ENCODE data around the gene RHOV.

The RHOV gene

GRCh38 chr15:40911693-40912092 is 37.7 kb upstream of the RHOV start:
- H3K36me3 ChIP-seq (ENCODE audit: control insufficient read depth, low read length) = no peaks in the 10 kb centered on the region
- no peaks in the 10 kb centered on the region for H3K79me2 ChIP-seq (ENCODE audit: control insufficient read depth, low read length)
- H4K20me1 ChIP-seq (ENCODE audit: control insufficient read depth, insufficient read depth, low read depth, low read length) = no peaks in the 10 kb centered on the region
- peaks cover 5% of the 10 kb centered on the region; the same call in 1 of the 2 replicates for H3K27me3 ChIP-seq (ENCODE audit: control insufficient read depth, low read length)
- no peaks in the 10 kb centered on the region for H3K9me2 ChIP-seq (replicated peaks; ENCODE audit: control insufficient read depth, low read length)
- peaks cover 10% of the 10 kb centered on the region for H3K4me1 ChIP-seq (ENCODE audit: control insufficient read depth, low read length)
- TF ChIP-seq, protein P1, sequence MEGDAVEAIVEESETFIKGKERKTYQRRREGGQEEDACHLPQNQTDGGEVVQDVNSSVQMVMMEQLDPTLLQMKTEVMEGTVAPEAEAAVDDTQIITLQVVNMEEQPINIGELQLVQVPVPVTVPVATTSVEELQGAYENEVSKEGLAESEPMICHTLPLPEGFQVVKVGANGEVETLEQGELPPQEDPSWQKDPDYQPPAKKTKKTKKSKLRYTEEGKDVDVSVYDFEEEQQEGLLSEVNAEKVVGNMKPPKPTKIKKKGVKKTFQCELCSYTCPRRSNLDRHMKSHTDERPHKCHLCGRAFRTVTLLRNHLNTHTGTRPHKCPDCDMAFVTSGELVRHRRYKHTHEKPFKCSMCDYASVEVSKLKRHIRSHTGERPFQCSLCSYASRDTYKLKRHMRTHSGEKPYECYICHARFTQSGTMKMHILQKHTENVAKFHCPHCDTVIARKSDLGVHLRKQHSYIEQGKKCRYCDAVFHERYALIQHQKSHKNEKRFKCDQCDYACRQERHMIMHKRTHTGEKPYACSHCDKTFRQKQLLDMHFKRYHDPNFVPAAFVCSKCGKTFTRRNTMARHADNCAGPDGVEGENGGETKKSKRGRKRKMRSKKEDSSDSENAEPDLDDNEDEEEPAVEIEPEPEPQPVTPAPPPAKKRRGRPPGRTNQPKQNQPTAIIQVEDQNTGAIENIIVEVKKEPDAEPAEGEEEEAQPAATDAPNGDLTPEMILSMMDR (IDR thresholded peaks at IDR 0.05; ENCODE audit: low read depth, low read length, poor library complexity, severe bottlenecking) = no peak
- TF ChIP-seq EZH2phosphoT487 (IDR thresholded peaks at IDR 0.05; ENCODE audit: borderline replicate concordance, low read length) = no peak
- no peaks in the 10 kb centered on the region for H3K9me3 ChIP-seq (ENCODE audit: control insufficient read depth, insufficient read depth, low read length)
- no peak overlapping the region for H3K4me2 ChIP-seq (ENCODE audit: low read length)
- H3K4me3 ChIP-seq (ENCODE audit: low read length) = no peak overlapping the region
- H3K27ac ChIP-seq (ENCODE audit: low read depth, low read length) = no peak overlapping the region
- peaks cover 7% of the 10 kb centered on the region; the same call in 1 of the 2 replicates for H3F3A ChIP-seq (ENCODE audit: control insufficient read depth, insufficient read depth)

DNA sequence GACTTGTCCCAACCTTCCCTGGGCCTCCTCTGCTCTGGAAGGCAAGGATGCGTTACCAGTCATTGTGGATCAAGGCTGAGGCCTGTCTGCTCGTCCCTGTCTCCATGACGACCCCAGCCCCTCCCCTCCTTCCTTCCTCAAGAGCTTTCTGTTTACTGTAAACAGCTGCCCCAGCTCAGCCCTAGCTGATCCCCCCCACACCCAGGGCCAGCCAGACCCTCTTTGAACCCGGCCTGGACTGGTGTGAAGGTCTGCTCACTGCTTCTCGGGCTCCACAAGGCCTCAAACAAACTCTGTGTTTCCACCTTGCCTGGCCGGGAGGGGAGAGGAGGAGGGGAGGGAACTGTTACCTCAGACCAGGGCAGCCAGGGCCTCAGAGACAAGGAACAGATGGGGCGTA is 37.1 kb upstream of the RHOV start:
- Histone ChIP-seq H3K4me2 (ENCODE audit: low read length) (no peak overlapping the region), H3K4me1 (ENCODE audit: control insufficient read depth, low read length) (peaks cover 16% of the 10 kb centered on the region), H3K27me3 (ENCODE audit: control insufficient read depth, low read length) (no peaks in the 10 kb centered on the region), H3K4me3 (ENCODE audit: low read length) (no peak overlapping the region), H3K9me3 (ENCODE audit: control insufficient read depth, insufficient read depth, low read length) (no peaks in the 10 kb centered on the region), H4K20me1 (ENCODE audit: control insufficient read depth, insufficient read depth, low read depth, low read length) (no peaks in the 10 kb centered on the region), H3K9me2 (replicated peaks; ENCODE audit: control insufficient read depth, low read length) (no peaks in the 10 kb centered on the region), H3K79me2 (ENCODE audit: control insufficient read depth, low read length) (no peaks in the 10 kb centered on the region), H3K27ac (ENCODE audit: low read depth, low read length) (no peak overlapping the region), H3F3A (ENCODE audit: control insufficient read depth, insufficient read depth) (peaks cover 7% of the 10 kb centered on the region; the same call in 1 of the 2 replicates), H3K36me3 (ENCODE audit: control insufficient read depth, low read length) (no peaks in the 10 kb centered on the region)
- TF ChIP-seq EZH2phosphoT487 (IDR thresholded peaks at IDR 0.05; ENCODE audit: borderline replicate concordance, low read length) = no peak
- TF ChIP-seq, protein P1 (IDR thresholded peaks at IDR 0.05; ENCODE audit: low read depth, low read length, poor library complexity, severe bottlenecking) = no peak

DNA sequence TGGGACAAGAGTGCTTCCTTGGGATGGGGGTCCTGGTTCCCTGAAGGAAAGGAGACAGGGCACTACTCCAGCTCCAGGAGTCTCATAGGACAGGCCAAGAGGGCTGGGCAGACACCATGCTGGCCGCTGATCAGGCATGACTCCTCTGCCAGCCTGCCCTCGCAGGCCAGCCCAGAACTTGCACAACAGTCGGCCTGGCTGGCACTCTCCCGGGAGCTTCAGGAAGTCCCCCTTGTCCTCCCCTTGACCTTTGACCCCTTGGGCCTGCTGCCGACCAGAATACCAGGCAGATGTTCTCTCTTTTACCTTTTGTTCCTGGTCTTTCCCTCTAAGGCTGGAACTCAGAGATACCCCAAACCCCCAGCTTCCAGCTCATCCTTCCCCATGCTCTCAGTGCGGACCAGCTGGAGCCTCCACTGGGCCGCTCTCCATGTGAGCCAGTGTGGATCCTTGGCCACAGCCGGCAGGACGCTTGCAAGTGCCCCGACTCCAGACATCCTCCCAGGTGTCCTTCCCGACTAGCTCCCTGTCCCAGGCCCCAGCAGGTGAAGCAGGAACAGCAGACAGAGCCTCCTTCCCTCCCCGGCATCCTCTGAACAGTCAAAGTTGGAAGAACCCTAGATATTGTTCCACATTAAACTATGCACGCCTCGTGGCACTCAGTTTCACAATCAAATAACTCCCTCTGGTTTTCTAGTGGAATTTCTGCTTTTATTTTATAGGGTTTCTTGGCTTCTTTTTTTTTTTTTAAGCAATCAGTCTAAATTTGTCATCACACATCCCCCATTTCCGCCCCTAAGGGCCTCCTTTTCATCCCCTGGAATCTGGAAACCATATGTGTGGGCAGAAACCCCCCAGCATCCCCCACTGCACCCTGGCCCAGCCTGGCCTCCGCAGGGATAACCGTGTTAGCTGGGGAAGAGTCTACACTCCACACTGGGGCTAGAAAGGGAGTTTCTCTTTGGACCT is 35.9 kb upstream of the RHOV start:
- Histone ChIP-seq H3K9me3 (ENCODE audit: control insufficient read depth, insufficient read depth, low read length) (no peaks in the 10 kb centered on the region), H3K36me3 (ENCODE audit: control insufficient read depth, low read length) (peaks cover 6% of the 10 kb centered on the region; the same call in 1 of the 2 replicates), H3F3A (ENCODE audit: control insufficient read depth, insufficient read depth) (peaks cover 7% of the 10 kb centered on the region; the same call in 1 of the 2 replicates), H3K4me3 (ENCODE audit: low read length) (no peak overlapping the region), H3K27ac (ENCODE audit: low read depth, low read length) (no peak overlapping the region), H3K4me1 (ENCODE audit: control insufficient read depth, low read length) (peaks cover 24% of the 10 kb centered on the region), H3K27me3 (ENCODE audit: control insufficient read depth, low read length) (no peaks in the 10 kb centered on the region), H3K79me2 (ENCODE audit: control insufficient read depth, low read length) (0 out of 2 replicates have a peak, but pooled peaks cover 2% of the 10 kb centered on the region), H3K9me2 (replicated peaks; ENCODE audit: control insufficient read depth, low read length) (no peaks in the 10 kb centered on the region), H4K20me1 (ENCODE audit: control insufficient read depth, insufficient read depth, low read depth, low read length) (no peaks in the 10 kb centered on the region), H3K4me2 (ENCODE audit: low read length) (no peak overlapping the region)
- TF ChIP-seq, protein P1 (IDR thresholded peaks at IDR 0.05; ENCODE audit: low read depth, low read length, poor library complexity, severe bottlenecking) = no peak
- TF ChIP-seq EZH2phosphoT487 (IDR thresholded peaks at IDR 0.05; ENCODE audit: borderline replicate concordance, low read length) = no peak
